ENCODE measurements around the gene TCHHL1. TPM values are rescaled to one million over a fixed set of nuclear protein-coding genes. Genes with fewer than 3 reads are reported as not detected.

The TCHHL1 gene
- total RNA-seq, result not detected in 2 replicates

DNA sequence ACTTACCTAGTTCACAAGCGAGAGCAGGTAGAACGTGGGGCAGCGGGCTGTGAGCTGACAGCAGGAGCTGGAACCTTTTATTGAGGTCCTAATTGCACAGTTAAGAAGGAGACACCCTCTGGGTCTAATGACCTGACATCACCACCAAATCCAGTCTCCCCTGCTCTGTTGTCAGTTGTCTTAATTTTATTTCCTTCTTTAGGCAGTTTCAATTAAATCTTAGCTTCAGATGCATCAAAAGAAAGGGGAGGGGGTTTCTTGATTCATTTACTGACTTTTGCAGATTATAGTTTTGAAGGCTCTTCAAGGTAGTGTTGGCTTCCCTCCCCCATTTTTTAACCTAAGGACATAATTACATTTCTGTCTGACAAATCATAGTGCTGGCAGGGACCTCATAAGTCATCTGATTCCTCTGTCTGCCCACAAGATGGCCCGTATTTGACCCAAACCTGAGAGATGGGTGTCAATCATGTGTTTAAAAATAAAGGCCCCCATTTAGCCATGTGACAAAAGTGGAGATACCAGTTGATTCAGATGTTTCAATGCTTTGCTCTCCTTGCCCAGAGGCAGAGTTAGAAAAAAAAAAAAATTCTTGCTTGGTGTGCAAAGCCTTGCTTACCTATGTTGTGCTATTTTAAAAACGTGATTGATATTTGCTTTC is at the start of gene TCHHL1:
TSS of gene TCHHL1 (minus strand) at position 51 of the 661 bp plus-strand sequence. CDS start 921 bp downstream, outside the sequence.

GRCh38 chr1:152115344-152115743 is 26.5 kb upstream of the TCHHL1 start, which contains the start of gene TCHH:
TCHH (minus strand) TSS chr1:152115444; CDS start chr1:152114080, 1,364 bp downstream.

GRCh38 chr1:152036267-152037216 is 52.3 kb downstream of the TCHHL1 start, which contains the start of gene S100A11:
S100A11 (minus strand) TSS chr1:152037004; CDS start chr1:152036915, 89 bp downstream.

Other genes with a start within 250 kb of the TCHHL1 start
- gene C2CD4D, start 249.2 kb downstream of the TCHHL1 start, total RNA-seq, result 0.50 TPM in 1 of 2 replicates, not detected in the other
- gene THEM5, start 235.4 kb downstream of the TCHHL1 start, total RNA-seq, result not detected in 2 replicates
- 12.5 and 17.3 TPM in 2 replicates for gene THEM4, start 179.6 kb downstream of the TCHHL1 start, total RNA-seq
- 179 and 260 TPM in 2 replicates for gene S100A10, start 95.2 kb downstream of the TCHHL1 start, total RNA-seq
- 476 and 523 TPM in 2 replicates for gene S100A11, start 52.1 kb downstream of the TCHHL1 start, total RNA-seq
- gene TCHH, start 26.4 kb upstream of the TCHHL1 start, total RNA-seq, result not detected in 2 replicates
- not detected in 2 replicates for gene RPTN, start 70.2 kb upstream of the TCHHL1 start, total RNA-seq
- not detected in 2 replicates for gene HRNR, start 135.1 kb upstream of the TCHHL1 start, total RNA-seq
- not detected in 2 replicates for gene FLG, start 236.2 kb upstream of the TCHHL1 start, total RNA-seq